ENCODE measurements around the gene PDSS2. TPM values are rescaled to one million over a fixed set of nuclear protein-coding genes. Genes with fewer than 3 reads are reported as not detected.

PDSS2 gene
- total and polyA plus RNA-seq, 2 donors (not counting 1 experiment from before 2014, with no cell fraction given): 16.9 to 17.0 TPM

DNA sequence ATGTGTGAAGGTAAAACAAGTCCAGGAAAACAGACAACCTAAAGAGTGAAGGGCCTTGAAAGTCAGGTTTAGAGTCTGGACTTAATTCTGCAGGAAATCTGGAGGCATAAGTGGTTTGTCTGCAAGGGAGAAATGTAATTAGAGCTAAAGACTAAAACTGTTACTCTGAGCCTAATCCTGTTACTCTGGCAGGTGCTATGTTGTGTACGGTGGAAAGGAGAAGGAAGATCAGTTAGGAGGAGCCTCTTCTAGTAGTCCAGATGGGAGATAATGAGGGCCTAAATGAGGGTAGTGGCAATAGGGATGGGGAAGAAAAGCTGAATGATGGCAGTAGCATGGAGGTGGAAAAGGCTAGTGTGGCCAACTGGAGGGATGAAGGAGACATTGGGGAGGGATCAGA lies 118.5 kb downstream of the PDSS2 start:
- no peak for ATAC-seq (ENCODE audit: low read depth)
- no peak overlapping the region for H3K27ac ChIP-seq (ENCODE audit: low read length in 2 of 2)
- H2AFZ ChIP-seq (ENCODE audit: insufficient read depth, low read depth, low read length, poor library complexity, severe bottlenecking): no peak overlapping the region
- H3K36me3 ChIP-seq (replicated peaks in 1 of 2; ENCODE audit: control extremely low read depth in 1 of 2, control insufficient read depth in 1 of 2, extremely low read depth in 1 of 2, insufficient read depth in 2 of 2, low read length in 1 of 2): peaks cover 1 to 3% of the 10 kb centered on the region in 2 experiments
- no peak overlapping the region for H3K9ac ChIP-seq (ENCODE audit: low read length)
- H3K79me2 ChIP-seq (ENCODE audit: control insufficient read depth, insufficient read depth, low read length): peaks cover 7% of the 10 kb centered on the region
- intact Hi-C loops (cut with micrococcal nuclease): no loop called here
- no peak overlapping the region for H3K4me2 ChIP-seq (replicated peaks; ENCODE audit: low read depth, low read length, poor library complexity, severe bottlenecking)
- H4K20me1 ChIP-seq (ENCODE audit: control insufficient read depth, insufficient read depth, low read length, poor library complexity, severe bottlenecking): no peaks in the 10 kb centered on the region
- 80% methylated on average over 1 of the region's 1 CpG for WGBS (ENCODE audit: insufficient coverage)
- TF ChIP-seq CTCF (IDR thresholded peaks at IDR 0.05) (no peak), EZH2 (IDR thresholded peaks at IDR 0.05; ENCODE audit: borderline replicate concordance, insufficient read depth, low read depth, low read length, poor library complexity, severe bottlenecking) (no peak)
- Mint-ChIP-seq H3K4me1 (peaks cover 6% of the 10 kb centered on the region), H3K4me3 (no peak overlapping the region), H3K9me3 (ENCODE audit: insufficient read depth) (no peaks in the 10 kb centered on the region), H3K27me3 (no peaks in the 10 kb centered on the region), H3K27ac (no peak overlapping the region)
- no peaks in the 10 kb centered on the region for H3K9me3 ChIP-seq (ENCODE audit: control extremely low read depth in 1 of 3, control insufficient read depth in 2 of 3, insufficient read depth in 1 of 3, low read length in 2 of 3)
- H3K4me1 ChIP-seq (ENCODE audit: control insufficient read depth in 2 of 2, insufficient read depth in 2 of 2, low read length in 2 of 2): no peaks in the 10 kb centered on the region
- CTCF ChIA-PET: interaction anchor here (1.4 to 1.9 kb wide), 2 partner anchors 7 to 9 kb away, joined by 3 to 4 read pairs; no protein-coding TSS in a partner anchor
- no peak overlapping the region for H3K4me3 ChIP-seq (ENCODE audit: control extremely low read depth in 1 of 5, extremely low read depth in 1 of 5, insufficient read depth in 1 of 5, low read depth in 2 of 5, low read length in 4 of 5)
- no peaks in the 10 kb centered on the region for H3K27me3 ChIP-seq (replicated peaks in 1 of 4; ENCODE audit: control extremely low read depth in 1 of 4, control insufficient read depth in 3 of 4, insufficient read depth in 4 of 4, low read length in 3 of 4)
- POLR2A ChIA-PET: no interaction called here
- no peak for DNase-seq

DNA sequence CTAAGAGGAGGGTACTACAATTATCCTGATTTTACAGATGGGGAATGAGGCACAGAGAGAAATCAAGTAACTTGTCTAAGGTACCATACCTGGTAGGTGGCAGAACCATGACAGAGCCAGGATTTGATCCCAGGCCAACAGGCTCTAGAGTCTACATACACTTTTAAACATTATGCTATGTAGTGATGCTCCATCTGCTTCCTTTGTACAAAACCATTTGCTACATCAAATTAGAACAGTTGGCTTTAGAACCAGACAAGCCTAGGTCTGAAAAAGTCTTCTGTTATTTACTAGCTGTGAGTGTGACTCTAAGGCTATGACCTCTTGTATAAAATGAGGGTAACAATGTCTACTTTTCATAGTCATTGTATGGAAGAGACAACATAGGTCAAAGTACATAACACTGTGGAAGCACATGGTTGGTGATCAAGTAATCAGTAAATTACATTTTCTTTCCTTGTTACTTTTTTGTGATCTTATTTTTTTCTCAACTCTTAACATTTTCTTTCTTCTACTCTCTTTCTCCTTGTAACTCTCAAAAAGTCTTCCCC lies 122.1 kb downstream of the PDSS2 start:
- H2AFZ ChIP-seq (ENCODE audit: insufficient read depth, low read depth, low read length, poor library complexity, severe bottlenecking): no peak overlapping the region
- no peak overlapping the region for H3K4me2 ChIP-seq (replicated peaks; ENCODE audit: low read depth, low read length, poor library complexity, severe bottlenecking)
- intact Hi-C loops (cut with micrococcal nuclease): no loop called here
- H3K4me1 ChIP-seq (ENCODE audit: control insufficient read depth in 2 of 2, insufficient read depth in 2 of 2, low read length in 2 of 2): no peaks in the 10 kb centered on the region
- no peak overlapping the region for H3K4me3 ChIP-seq (ENCODE audit: control extremely low read depth in 1 of 5, extremely low read depth in 1 of 5, insufficient read depth in 1 of 5, low read depth in 2 of 5, low read length in 4 of 5)
- peaks cover 11% of the 10 kb centered on the region for H3K79me2 ChIP-seq (ENCODE audit: control insufficient read depth, insufficient read depth, low read length)
- H3K36me3 ChIP-seq (replicated peaks in 1 of 2; ENCODE audit: control extremely low read depth in 1 of 2, control insufficient read depth in 1 of 2, extremely low read depth in 1 of 2, insufficient read depth in 2 of 2, low read length in 1 of 2): peaks cover 1 to 6% of the 10 kb centered on the region in 2 experiments
- no peak for TF ChIP-seq EZH2 (IDR thresholded peaks at IDR 0.05; ENCODE audit: borderline replicate concordance, insufficient read depth, low read depth, low read length, poor library complexity, severe bottlenecking)
- TF ChIP-seq CTCF (IDR thresholded peaks at IDR 0.05): no peak
- H3K9me3 ChIP-seq (ENCODE audit: control extremely low read depth in 1 of 3, control insufficient read depth in 2 of 3, insufficient read depth in 1 of 3, low read length in 2 of 3): no peaks in the 10 kb centered on the region
- no peaks in the 10 kb centered on the region for H4K20me1 ChIP-seq (ENCODE audit: control insufficient read depth, insufficient read depth, low read length, poor library complexity, severe bottlenecking)
- H3K27me3 Mint-ChIP-seq: no peaks in the 10 kb centered on the region
- H3K4me3 Mint-ChIP-seq: no peak overlapping the region
- POLR2A ChIA-PET: no interaction called here
- no peaks in the 10 kb centered on the region for H3K9me3 Mint-ChIP-seq (ENCODE audit: insufficient read depth)
- no peak overlapping the region for H3K27ac ChIP-seq (ENCODE audit: low read length in 2 of 2)
- CTCF ChIA-PET: no interaction called here
- ATAC-seq (ENCODE audit: low read depth) (no peak), DNase-seq (no peak)
- no peak overlapping the region for H3K9ac ChIP-seq (ENCODE audit: low read length)
- no peaks in the 10 kb centered on the region for H3K4me1 Mint-ChIP-seq
- no peaks in the 10 kb centered on the region for H3K27me3 ChIP-seq (replicated peaks in 1 of 4; ENCODE audit: control extremely low read depth in 1 of 4, control insufficient read depth in 3 of 4, insufficient read depth in 4 of 4, low read length in 3 of 4)
- no peak overlapping the region for H3K27ac Mint-ChIP-seq

All from B cell (primary cell).